HG02678 (cell line): ENCODE data around the gene DZANK1.
"Not testable (repeated sequence)": the region's sequence is repeated elsewhere in the genome, so short reads cannot be mapped to it uniquely, and the experiment has no call there.

Experiments
- ATAC-seq: cut with Tn5 transposase; IDR thresholded peaks from one replicate; pipeline ENCODE4 v1.9.1; 2021; ENCODE audit warnings: mild to moderate bottlenecking, moderate library complexity; ENCODE audit not compliant: unreplicated experiment

Gene DZANK1

DNA sequence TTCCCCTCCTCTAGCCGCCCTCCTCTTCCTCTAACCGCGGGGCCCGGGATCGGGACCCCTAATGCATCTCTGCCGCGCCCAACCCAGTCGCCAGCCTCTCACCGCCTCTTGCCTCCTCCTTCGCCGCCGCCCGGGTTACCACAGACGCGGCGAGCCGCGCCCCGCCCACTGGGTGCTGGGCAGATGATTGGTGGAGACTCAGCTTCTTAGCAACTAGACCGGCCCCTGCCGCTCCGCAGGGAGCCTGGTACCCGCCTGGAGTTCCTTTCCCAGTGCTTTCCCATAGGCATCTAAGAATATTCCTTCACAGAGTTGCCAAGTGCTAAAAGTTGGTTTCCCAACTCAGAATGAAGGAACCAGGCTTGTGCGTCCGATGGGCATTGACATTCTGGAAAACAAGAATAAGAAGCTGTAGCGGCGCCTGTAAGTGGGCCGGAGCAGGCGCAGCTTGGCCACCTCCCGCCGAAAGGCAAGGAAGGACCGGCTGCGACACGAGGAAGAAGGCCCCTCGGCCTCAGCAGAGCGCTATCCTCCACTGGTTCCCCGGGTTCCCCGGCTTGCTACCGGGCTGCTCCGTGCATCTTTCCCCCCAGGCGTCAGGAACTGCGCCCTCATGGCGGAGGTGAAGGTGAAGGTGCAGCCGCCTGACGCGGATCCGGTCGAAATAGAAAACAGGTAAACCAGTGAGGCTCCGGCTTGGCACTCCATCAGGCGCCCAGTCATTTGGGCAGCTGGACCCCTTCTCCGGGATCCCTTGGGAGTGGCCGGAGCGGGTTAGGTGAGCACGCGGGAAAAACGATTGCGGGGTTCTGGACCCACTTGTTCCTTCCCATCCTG is at the start of gene DZANK1, which contains the start of gene POLR3F:
DZANK1 (minus strand) TSS at position 137 of the 837 bp plus-strand sequence. CDS start 1,672 bp downstream, outside the sequence.
POLR3F (plus strand) TSS at position 497 of the 837 bp plus-strand sequence; CDS start at position 614, 117 bp downstream.
- ATAC-seq, result peak; percentile 98

DNA sequence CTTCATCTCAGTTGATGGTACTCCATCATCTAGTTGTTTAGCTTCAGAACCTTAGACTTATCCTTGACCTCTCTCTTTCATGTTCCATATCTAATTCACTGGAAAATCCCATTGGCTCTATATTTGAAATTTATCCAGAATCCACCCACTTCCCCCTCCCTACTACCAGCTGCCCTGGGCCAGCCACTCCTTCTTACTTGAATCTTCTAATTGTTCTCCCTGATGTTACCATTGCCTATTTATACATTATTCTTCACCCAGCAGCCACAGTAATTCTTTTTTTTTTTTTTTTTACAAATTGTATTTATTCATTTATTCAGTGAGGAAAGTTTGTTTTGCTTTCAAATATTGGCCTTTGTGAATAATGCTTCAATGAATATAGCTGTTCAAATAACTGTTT is 49.1 kb upstream of the DZANK1 start:
- ATAC-seq, result no peak

GRCh38 chr20:18514127-18514526 is 47.3 kb upstream of the DZANK1 start:
- no peak for ATAC-seq

GRCh38 chr20:18513208-18513607 is 46.4 kb upstream of the DZANK1 start:
- no peak for ATAC-seq

DNA sequence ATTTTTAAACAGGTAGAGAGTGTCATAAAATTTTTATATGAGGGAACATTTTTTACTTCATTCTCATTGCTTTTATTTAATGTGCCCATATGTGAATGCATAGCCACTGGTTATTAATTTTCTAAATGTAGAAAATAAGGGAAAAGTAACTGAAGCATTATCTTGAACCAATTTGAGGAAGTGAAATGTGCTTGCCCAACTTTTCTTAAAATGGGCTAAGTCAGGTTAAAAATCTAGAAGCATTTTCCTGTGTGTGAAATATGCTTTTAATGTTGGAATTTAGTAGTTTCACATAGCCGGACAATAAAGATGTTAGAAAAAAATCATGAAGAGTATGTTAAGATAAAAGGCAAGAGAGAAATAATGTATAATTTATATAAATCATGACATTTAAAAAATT is 44.7 kb upstream of the DZANK1 start:
- no peak for ATAC-seq

DNA sequence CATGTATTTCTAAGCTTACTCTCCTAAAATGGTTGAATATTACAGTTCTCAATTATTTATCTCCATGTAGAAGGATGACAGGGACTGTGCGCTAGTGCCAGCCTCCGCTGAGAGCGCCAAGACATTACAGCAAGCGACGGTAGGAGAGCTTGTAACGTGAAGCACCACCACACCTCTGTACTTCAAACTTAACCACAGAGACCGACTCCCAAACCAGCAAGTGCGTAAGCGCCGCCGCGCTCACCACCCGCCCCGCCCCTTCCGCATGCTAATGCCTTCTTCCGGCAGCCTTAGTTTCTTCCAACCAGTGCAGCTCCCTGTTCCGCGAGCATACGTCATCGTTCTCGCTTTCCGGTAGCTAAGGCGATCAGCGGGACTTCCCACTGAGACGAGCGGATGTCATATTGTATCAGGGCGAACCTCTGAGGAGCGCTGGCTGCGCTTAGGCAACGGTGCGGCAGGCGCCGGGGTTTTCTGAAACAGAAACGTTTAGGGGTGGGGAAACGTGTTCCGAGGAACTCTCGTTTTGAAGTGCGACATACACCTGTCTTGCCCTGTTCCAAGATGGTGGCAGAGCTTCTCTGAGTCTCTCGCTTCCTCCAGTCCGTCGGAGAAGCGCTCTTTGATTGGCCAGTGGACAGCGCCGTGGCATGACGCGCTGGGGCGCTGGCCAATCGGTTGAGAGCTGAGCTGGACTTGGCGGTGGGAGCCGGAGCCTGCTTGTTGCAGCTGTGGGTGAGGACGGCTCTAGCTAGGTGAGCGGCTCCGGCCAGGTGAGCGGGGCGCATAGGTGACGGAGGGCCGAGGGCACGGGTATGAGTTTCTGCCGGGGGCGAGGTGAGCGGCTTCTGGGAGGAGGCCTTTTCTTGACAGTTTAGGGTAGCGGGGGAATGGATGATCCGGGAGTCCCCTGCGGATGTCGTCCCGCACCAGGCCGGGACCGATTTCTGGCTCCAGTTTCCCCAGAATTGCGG is 40.7 kb upstream of the DZANK1 start, which contains the start of gene SEC23B:
SEC23B (plus strand) TSS at position 723 of the 974 bp plus-strand sequence. CDS start 2,896 bp downstream, outside the sequence.
- peak; percentile 93 for ATAC-seq

DNA sequence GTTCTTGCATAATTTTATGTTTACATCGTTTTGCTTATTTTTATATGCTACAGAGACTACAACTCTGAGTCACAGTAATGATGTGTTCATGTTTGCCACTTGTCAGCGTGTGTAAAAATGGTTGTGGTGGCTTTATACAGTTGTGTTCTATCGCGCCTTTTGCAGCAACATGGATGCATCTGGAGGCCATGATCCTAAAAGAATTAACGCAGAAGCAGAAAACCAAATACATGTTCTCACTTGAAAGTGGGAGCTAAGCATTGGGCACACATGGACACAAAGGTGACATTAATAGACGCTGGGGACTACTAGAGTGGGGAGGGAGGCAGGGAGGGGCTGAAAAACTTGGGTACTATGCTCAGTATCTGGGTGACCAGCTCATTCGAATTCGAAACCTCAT is 39.9 kb upstream of the DZANK1 start:
- ATAC-seq, result no peak

- no peak for ATAC-seq
Observed at GRCh38 chr20:18504479-18505060, 37.7 kb upstream of the DZANK1 start.

GRCh38 chr20:18501672-18502071 is 34.8 kb upstream of the DZANK1 start:
- not testable (repeated sequence) for ATAC-seq

GRCh38 chr20:18497603-18498002 is 30.8 kb upstream of the DZANK1 start:
- no peak for ATAC-seq

DNA sequence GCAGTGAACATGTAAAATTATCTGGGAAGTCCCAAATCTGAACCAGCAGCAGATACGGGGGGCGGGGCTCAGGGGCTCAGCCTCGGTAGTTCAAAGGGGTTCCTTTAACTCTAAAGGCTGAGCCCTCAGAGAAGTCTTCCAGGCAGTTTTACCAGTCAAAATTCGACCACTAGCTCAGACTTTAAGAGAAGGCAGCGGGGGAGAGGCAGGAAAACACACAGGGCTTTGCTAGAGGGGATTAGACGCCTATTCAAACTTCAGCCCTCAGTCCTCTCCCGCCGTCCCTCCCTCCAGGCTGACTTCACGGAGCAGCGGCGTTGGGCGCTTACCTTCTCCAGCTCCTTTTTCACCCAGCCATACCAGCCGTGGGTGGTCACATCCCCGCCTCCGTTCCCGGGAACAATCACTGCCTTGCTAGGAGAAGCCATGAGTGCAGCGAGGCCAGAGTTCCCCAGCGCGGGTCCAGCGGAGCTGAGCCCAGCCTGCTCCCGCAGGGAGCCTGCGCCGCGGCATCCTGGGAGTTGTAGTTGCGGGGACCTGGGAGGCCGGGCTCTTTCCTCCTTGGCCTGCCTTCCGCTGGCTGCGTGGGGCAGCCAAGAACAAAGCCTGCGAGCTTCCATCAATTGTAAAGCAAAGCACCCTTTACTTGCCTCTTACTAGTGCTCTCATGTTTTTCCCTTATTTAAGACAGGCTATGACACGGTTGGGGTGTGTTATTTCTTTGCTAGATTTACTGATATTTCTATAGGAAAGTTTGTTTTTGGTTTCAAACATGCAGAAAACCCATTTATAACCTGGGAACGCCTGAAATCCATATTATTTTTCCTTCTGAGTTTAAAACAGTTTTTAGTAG is 30.1 kb upstream of the DZANK1 start, which contains the start of gene RBBP9:
RBBP9 (minus strand) TSS at position 486 of the 853 bp plus-strand sequence; CDS start at position 428, 58 bp downstream.
- ATAC-seq, result peak; percentile 98

GRCh38 chr20:18496042-18496441 is 29.2 kb upstream of the DZANK1 start:
- no peak for ATAC-seq

DNA sequence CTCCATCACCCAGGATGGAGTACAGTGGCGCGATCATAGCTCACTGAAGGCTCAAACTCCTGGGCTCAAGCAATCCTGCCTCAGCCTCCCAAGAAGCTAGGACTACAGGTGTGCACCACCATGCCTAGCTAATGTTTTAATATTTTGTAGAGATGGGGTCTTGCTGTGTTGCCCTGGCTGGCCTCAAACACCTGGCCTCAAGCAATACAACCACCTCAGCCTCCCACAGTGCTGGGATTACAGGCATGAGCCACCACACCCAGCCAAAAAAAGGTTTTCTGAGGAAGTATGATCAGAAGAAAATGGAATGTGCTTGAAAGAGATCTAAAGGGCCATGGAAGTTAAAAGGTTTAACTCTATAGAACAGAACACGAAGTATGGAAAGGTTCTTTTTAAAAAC is 21.5 kb upstream of the DZANK1 start:
- ATAC-seq, result no peak

GRCh38 chr20:18481596-18481995 is 14.8 kb upstream of the DZANK1 start:
- no peak for ATAC-seq

DNA sequence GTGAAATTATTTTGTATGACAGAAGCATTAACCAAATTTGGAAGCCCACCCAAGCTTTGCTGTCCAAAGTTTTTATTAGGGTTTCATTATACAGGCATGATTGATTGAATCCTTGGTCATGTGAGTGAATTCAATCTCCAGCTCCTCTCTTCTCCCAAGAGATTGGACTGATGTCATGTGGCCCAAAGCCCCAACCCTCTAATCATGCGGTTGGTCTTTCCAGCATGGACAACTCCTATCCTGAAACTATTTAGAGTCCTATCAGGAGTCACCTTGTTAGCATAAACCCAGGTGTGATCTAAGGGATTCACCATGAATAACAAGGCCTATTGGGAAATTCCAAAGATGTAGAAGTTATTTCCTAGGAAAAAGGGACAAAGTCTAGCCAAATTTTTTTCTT is 11.0 kb upstream of the DZANK1 start:
- ATAC-seq, result no peak

DNA sequence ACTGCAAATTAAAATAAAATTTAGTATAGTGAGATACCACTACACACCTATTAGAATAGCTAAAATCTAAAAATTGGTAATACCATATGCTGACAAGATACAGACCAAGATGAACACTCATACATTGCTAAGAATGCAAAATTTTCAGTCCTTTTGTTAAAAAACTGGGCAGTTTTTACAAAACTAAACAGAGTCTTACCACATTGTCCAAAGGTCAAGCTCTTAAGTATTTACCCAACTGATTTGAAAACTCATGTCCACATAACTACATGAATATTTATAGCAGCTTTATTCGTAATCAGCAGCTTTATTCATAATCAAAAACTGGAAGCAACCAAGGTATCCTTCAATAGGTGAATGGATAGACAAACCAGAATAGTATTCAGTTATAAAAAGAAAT is 10.4 kb upstream of the DZANK1 start:
- no peak for ATAC-seq

GRCh38 chr20:18466574-18466893 is 296 bp downstream of the DZANK1 start:
- ATAC-seq, result peak; percentile 33

DNA sequence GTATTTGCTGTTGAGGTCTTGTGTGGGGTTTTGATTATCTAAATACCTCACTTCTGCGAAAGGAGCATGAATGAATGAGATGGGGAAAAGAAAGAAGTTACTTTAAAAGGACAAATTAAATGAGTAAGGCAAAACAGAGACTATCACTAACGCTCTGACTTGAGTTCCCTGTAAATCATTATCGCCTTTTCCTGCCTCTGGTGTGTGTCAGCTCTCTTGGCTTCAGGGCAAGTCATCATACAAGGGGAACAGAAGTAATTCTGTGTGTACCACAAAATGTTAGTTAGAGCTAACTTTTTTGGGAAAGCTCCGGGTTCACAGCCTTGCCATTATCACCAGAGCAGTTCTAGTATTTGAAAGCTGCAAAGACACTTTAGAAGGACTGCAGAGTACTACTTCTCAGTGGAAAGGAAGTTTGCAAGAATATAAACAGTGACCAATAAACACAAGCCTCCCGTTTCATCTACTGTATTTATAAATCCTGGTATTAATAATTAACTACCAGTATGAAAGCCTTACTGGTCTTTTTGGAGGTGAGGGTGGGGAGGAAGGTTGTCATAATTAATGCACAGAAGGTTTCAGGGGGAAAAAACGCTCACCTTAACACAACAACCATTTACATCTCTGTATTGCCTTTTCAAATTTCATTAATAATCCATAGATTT is 1.2 kb downstream of the DZANK1 start:
- ATAC-seq, result no peak

GRCh38 chr20:18456600-18456999 is 10.2 kb downstream of the DZANK1 start:
- no peak for ATAC-seq
